HuH-7 (cell line): Measurements from ENCODE around the gene VSIG4.
"Not testable (repeated sequence)": the region's sequence is repeated elsewhere in the genome, so short reads cannot be mapped to it uniquely, and the experiment has no call there.

Source experiments
- DNase-seq: peaks from one replicate; pipeline ENCODE4 v3.0.0; 2011; ENCODE audit warnings: low spot score

Gene VSIG4

GRCh38 chrX:65977161-65977560, 62.7 kb downstream of the VSIG4 start:
- not testable (repeated sequence) for DNase-seq

- DNase-seq = no peak
Observed at GRCh38 chrX:65976161-65976560, 63.7 kb downstream of the VSIG4 start.

- not testable (repeated sequence) for DNase-seq
Observed at GRCh38 chrX:65975161-65975751, 64.6 kb downstream of the VSIG4 start.
